SK-N-SH (cell line): ENCODE data around the gene USP30.

Experiments used
- CTCF ChIP-seq: fragments of 200-600 bp; sonication (generic); IDR thresholded peaks from 2 replicates; pipeline ENCODE4 v1.6.1; 2017; ENCODE audit warnings: antibody characterized with exemption, mild to moderate bottlenecking, moderate library complexity
- ELF1 ChIP-seq: IDR thresholded peaks from 2 replicates; pipeline ENCODE4 v1.4.0; 2012
- EP300 ChIP-seq, 2 experiments: IDR thresholded peaks; 2 replicates each; pipeline versions ENCODE4 v1.4.0 to v1.6.1; 2012; ENCODE audit warnings: borderline replicate concordance in 1 of 2, low read depth in 1 of 2, low read length in 1 of 2
- MAX ChIP-seq: IDR thresholded peaks from 2 replicates; pipeline ENCODE4 v1.4.0; 2012; ENCODE audit warnings: low read depth
- MEF2A ChIP-seq: IDR thresholded peaks from 2 replicates; pipeline ENCODE4 v1.4.0; 2012; ENCODE audit warnings: low read depth, borderline replicate concordance
- NFIC ChIP-seq: IDR thresholded peaks from 2 replicates; pipeline ENCODE4 v1.4.0; 2012; ENCODE audit warnings: borderline replicate concordance
- PBX3 ChIP-seq: IDR thresholded peaks from 2 replicates; pipeline ENCODE4; 2012
- RFX5 ChIP-seq: IDR thresholded peaks from 2 replicates; pipeline ENCODE4 v1.6.1; 2012; ENCODE audit warnings: mild to moderate bottlenecking, improper control_type of control experiment, low read length
- USF2 ChIP-seq: fragments of 150-350 bp; IDR thresholded peaks from 2 replicates; pipeline ENCODE4 v1.6.1; 2017; ENCODE audit warnings: antibody characterized with exemption, low read length, low read depth, borderline replicate concordance

GRCh38 chr12:109124878-109125648 lies 72.7 kb downstream of the USP30 start:
- TF ChIP-seq NFIC: no peak
- no peak for TF ChIP-seq MAX
- TF ChIP-seq CTCF: no peak
- no peak for TF ChIP-seq EP300 (IDR thresholded peaks at IDR 0.05; ENCODE audit: borderline replicate concordance in 1 of 2, low read depth in 1 of 2, low read length in 1 of 2)
- no peak for TF ChIP-seq USF2
- TF ChIP-seq RFX5: no peak
- no peak for TF ChIP-seq MEF2A
- TF ChIP-seq PBX3: no peak
- no peak for TF ChIP-seq ELF1
